ENCODE results near the gene TAC3.
"Not testable (repeated sequence)": the region's sequence is repeated elsewhere in the genome, so short reads cannot be mapped to it uniquely, and the experiment has no call there.

TAC3 gene

GRCh38 chr12:56978397-56979138 is 37.8 kb downstream of the TAC3 start:
- Histone ChIP-seq H3K4me2 (ENCODE audit: low read depth, low read length, poor library complexity, severe bottlenecking) (no peak overlapping the region), H3K27ac (ENCODE audit: low read depth, low read length) (no peak overlapping the region), H2AFZ (ENCODE audit: low read depth, low read length, severe bottlenecking) (no peak overlapping the region), H3K9me2 (replicated peaks; ENCODE audit: insufficient read depth, low read length) (no peaks in the 10 kb centered on the region), H3K9me3 (ENCODE audit: insufficient read depth, low read length) (no peaks in the 10 kb centered on the region), H3K79me2 (ENCODE audit: insufficient read depth, low read length) (no peaks in the 10 kb centered on the region), H4K20me1 (ENCODE audit: low read depth, low read length) (no peaks in the 10 kb centered on the region), H3K36me3 (ENCODE audit: low read length) (no peaks in the 10 kb centered on the region), H3K4me3 (ENCODE audit: insufficient read depth, low read length, poor library complexity, severe bottlenecking) (no peak overlapping the region), H3K9ac (ENCODE audit: low read length) (no peak overlapping the region), H3K27me3 (ENCODE audit: low read length) (no peaks in the 10 kb centered on the region), H3F3A (ENCODE audit: insufficient read depth) (no peaks in the 10 kb centered on the region)
- no peak for TF ChIP-seq EZH2phosphoT487 (conservative IDR thresholded peaks at IDR 0.05; ENCODE audit: low read length)

GRCh38 chr12:56977361-56977760 is 39.0 kb downstream of the TAC3 start:
- H3K4me3 ChIP-seq (ENCODE audit: insufficient read depth, low read length, poor library complexity, severe bottlenecking); H3K36me3 ChIP-seq (ENCODE audit: low read length); H4K20me1 ChIP-seq (ENCODE audit: low read depth, low read length); H3K9me2 ChIP-seq (replicated peaks; ENCODE audit: insufficient read depth, low read length); H2AFZ ChIP-seq (ENCODE audit: low read depth, low read length, severe bottlenecking); H3K4me2 ChIP-seq (ENCODE audit: low read depth, low read length, poor library complexity, severe bottlenecking); H3F3A ChIP-seq (ENCODE audit: insufficient read depth); H3K9me3 ChIP-seq (ENCODE audit: insufficient read depth, low read length); H3K9ac ChIP-seq (ENCODE audit: low read length); H3K27ac ChIP-seq (ENCODE audit: low read depth, low read length); H3K79me2 ChIP-seq (ENCODE audit: insufficient read depth, low read length); H3K27me3 ChIP-seq (ENCODE audit: low read length): not testable (repeated sequence)

- H3K36me3 ChIP-seq (ENCODE audit: low read length); H3K4me3 ChIP-seq (ENCODE audit: insufficient read depth, low read length, poor library complexity, severe bottlenecking); H3K9ac ChIP-seq (ENCODE audit: low read length): not testable (repeated sequence)
Observed at GRCh38 chr12:56974224-56974623, 42.1 kb downstream of the TAC3 start.

GRCh38 chr12:56968910-56969309 is 47.4 kb downstream of the TAC3 start:
- H3K79me2 ChIP-seq (ENCODE audit: insufficient read depth, low read length); H3K9ac ChIP-seq (ENCODE audit: low read length); H3K4me3 ChIP-seq (ENCODE audit: insufficient read depth, low read length, poor library complexity, severe bottlenecking); H2AFZ ChIP-seq (ENCODE audit: low read depth, low read length, severe bottlenecking); H3K9me3 ChIP-seq (ENCODE audit: insufficient read depth, low read length); H3K36me3 ChIP-seq (ENCODE audit: low read length); H3K9me2 ChIP-seq (replicated peaks; ENCODE audit: insufficient read depth, low read length); H3K4me2 ChIP-seq (ENCODE audit: low read depth, low read length, poor library complexity, severe bottlenecking); H4K20me1 ChIP-seq (ENCODE audit: low read depth, low read length); H3K27ac ChIP-seq (ENCODE audit: low read depth, low read length); H3F3A ChIP-seq (ENCODE audit: insufficient read depth); H3K27me3 ChIP-seq (ENCODE audit: low read length): not testable (repeated sequence)

More at GRCh38 chr12:56974224-56974623, 42.1 kb downstream of the TAC3 start:
- H3K27ac ChIP-seq (ENCODE audit: low read depth, low read length); H4K20me1 ChIP-seq (ENCODE audit: low read depth, low read length); H3K79me2 ChIP-seq (ENCODE audit: insufficient read depth, low read length); H2AFZ ChIP-seq (ENCODE audit: low read depth, low read length, severe bottlenecking); H3K9me3 ChIP-seq (ENCODE audit: insufficient read depth, low read length); H3K27me3 ChIP-seq (ENCODE audit: low read length); H3F3A ChIP-seq (ENCODE audit: insufficient read depth); H3K4me2 ChIP-seq (ENCODE audit: low read depth, low read length, poor library complexity, severe bottlenecking); H3K9me2 ChIP-seq (replicated peaks; ENCODE audit: insufficient read depth, low read length): not testable (repeated sequence)

GRCh38 chr12:56965997-56966642 is 50.2 kb downstream of the TAC3 start:
- H3K27ac ChIP-seq (ENCODE audit: low read depth, low read length); H3K36me3 ChIP-seq (ENCODE audit: low read length); H3K9ac ChIP-seq (ENCODE audit: low read length); H3K9me3 ChIP-seq (ENCODE audit: insufficient read depth, low read length); H3K9me2 ChIP-seq (replicated peaks; ENCODE audit: insufficient read depth, low read length); H3K79me2 ChIP-seq (ENCODE audit: insufficient read depth, low read length); H4K20me1 ChIP-seq (ENCODE audit: low read depth, low read length); H3F3A ChIP-seq (ENCODE audit: insufficient read depth); H3K4me3 ChIP-seq (ENCODE audit: insufficient read depth, low read length, poor library complexity, severe bottlenecking); H3K27me3 ChIP-seq (ENCODE audit: low read length); H3K4me2 ChIP-seq (ENCODE audit: low read depth, low read length, poor library complexity, severe bottlenecking); H2AFZ ChIP-seq (ENCODE audit: low read depth, low read length, severe bottlenecking): not testable (repeated sequence)

- H3F3A ChIP-seq (ENCODE audit: insufficient read depth); H3K4me3 ChIP-seq (ENCODE audit: insufficient read depth, low read length, poor library complexity, severe bottlenecking); H2AFZ ChIP-seq (ENCODE audit: low read depth, low read length, severe bottlenecking); H4K20me1 ChIP-seq (ENCODE audit: low read depth, low read length); H3K36me3 ChIP-seq (ENCODE audit: low read length); H3K79me2 ChIP-seq (ENCODE audit: insufficient read depth, low read length); H3K9me3 ChIP-seq (ENCODE audit: insufficient read depth, low read length); H3K27me3 ChIP-seq (ENCODE audit: low read length); H3K27ac ChIP-seq (ENCODE audit: low read depth, low read length); H3K4me2 ChIP-seq (ENCODE audit: low read depth, low read length, poor library complexity, severe bottlenecking); H3K9me2 ChIP-seq (replicated peaks; ENCODE audit: insufficient read depth, low read length); H3K9ac ChIP-seq (ENCODE audit: low read length): not testable (repeated sequence)
Observed at GRCh38 chr12:56965124-56965523, 51.2 kb downstream of the TAC3 start.

- H3K4me2 ChIP-seq (ENCODE audit: low read depth, low read length, poor library complexity, severe bottlenecking); H3K9me3 ChIP-seq (ENCODE audit: insufficient read depth, low read length); H3K27me3 ChIP-seq (ENCODE audit: low read length); H4K20me1 ChIP-seq (ENCODE audit: low read depth, low read length); H3K9me2 ChIP-seq (replicated peaks; ENCODE audit: insufficient read depth, low read length); H3F3A ChIP-seq (ENCODE audit: insufficient read depth); H3K79me2 ChIP-seq (ENCODE audit: insufficient read depth, low read length); H3K27ac ChIP-seq (ENCODE audit: low read depth, low read length); H2AFZ ChIP-seq (ENCODE audit: low read depth, low read length, severe bottlenecking); H3K36me3 ChIP-seq (ENCODE audit: low read length); H3K9ac ChIP-seq (ENCODE audit: low read length); H3K4me3 ChIP-seq (ENCODE audit: insufficient read depth, low read length, poor library complexity, severe bottlenecking): not testable (repeated sequence)
Observed at GRCh38 chr12:56963557-56963956, 52.8 kb downstream of the TAC3 start.

- not testable (repeated sequence) for H2AFZ ChIP-seq (ENCODE audit: low read depth, low read length, severe bottlenecking); H3F3A ChIP-seq (ENCODE audit: insufficient read depth); H3K27ac ChIP-seq (ENCODE audit: low read depth, low read length); H3K9ac ChIP-seq (ENCODE audit: low read length); H3K79me2 ChIP-seq (ENCODE audit: insufficient read depth, low read length); H3K9me3 ChIP-seq (ENCODE audit: insufficient read depth, low read length); H3K4me2 ChIP-seq (ENCODE audit: low read depth, low read length, poor library complexity, severe bottlenecking); H3K36me3 ChIP-seq (ENCODE audit: low read length); H3K9me2 ChIP-seq (replicated peaks; ENCODE audit: insufficient read depth, low read length); H4K20me1 ChIP-seq (ENCODE audit: low read depth, low read length); H3K4me3 ChIP-seq (ENCODE audit: insufficient read depth, low read length, poor library complexity, severe bottlenecking); H3K27me3 ChIP-seq (ENCODE audit: low read length)
Observed at GRCh38 chr12:56962247-56962646, 54.1 kb downstream of the TAC3 start.
